Measurements from ENCODE around the gene MDP1.

The MDP1 gene

GRCh38 chr14:24195186-24196070, 20.4 kb downstream of the MDP1 start, which contains the start of gene TM9SF1:
TM9SF1 (minus strand) TSS chr14:24195441; CDS start chr14:24195019, 422 bp downstream.
- no peaks in the 10 kb centered on the region for H3K4me1 ChIP-seq
- peaks cover 14% of the 10 kb centered on the region for H3K36me3 ChIP-seq
- peak within 1 kb of the TSS; percentile 94 for H3K4me3 ChIP-seq (ENCODE audit: low read depth, low read length)
- H3K27me3 ChIP-seq: no peaks in the 10 kb centered on the region
- DNase-seq: peak; percentile 90
- TF ChIP-seq CTCF (IDR thresholded peaks at IDR 0.05; ENCODE audit: low read depth, low read length): no peak
- no peaks in the 10 kb centered on the region for H3K9me3 ChIP-seq

- Histone ChIP-seq H3K36me3 (peaks cover 14% of the 10 kb centered on the region), H3K4me3 (ENCODE audit: low read depth, low read length) (peak overlapping the region; percentile 94), H3K9me3 (no peaks in the 10 kb centered on the region), H3K4me1 (no peaks in the 10 kb centered on the region), H3K27me3 (no peaks in the 10 kb centered on the region)
- DNase-seq: no peak
- TF ChIP-seq CTCF (IDR thresholded peaks at IDR 0.05; ENCODE audit: low read depth, low read length): no peak
These were observed 21.0 kb downstream of the MDP1 start for GRCh38 chr14:24194873-24195185.

GRCh38 chr14:24194186-24194872, 21.5 kb downstream of the MDP1 start:
- TF ChIP-seq CTCF (IDR thresholded peaks at IDR 0.05; ENCODE audit: low read depth, low read length): no peak
- Histone ChIP-seq H3K4me1 (no peaks in the 10 kb centered on the region), H3K4me3 (ENCODE audit: low read depth, low read length) (peak overlapping the region; percentile 94), H3K9me3 (no peaks in the 10 kb centered on the region), H3K36me3 (peaks cover 14% of the 10 kb centered on the region), H3K27me3 (no peaks in the 10 kb centered on the region)
- no peak for DNase-seq

GRCh38 chr14:24192933-24193332, 22.9 kb downstream of the MDP1 start:
- Histone ChIP-seq H3K4me1 (no peaks in the 10 kb centered on the region), H3K9me3 (no peaks in the 10 kb centered on the region), H3K27me3 (no peaks in the 10 kb centered on the region), H3K4me3 (ENCODE audit: low read depth, low read length) (no peak overlapping the region), H3K36me3 (peaks cover 14% of the 10 kb centered on the region)
- no peak for TF ChIP-seq CTCF (IDR thresholded peaks at IDR 0.05; ENCODE audit: low read depth, low read length)
- DNase-seq: no peak

GRCh38 chr14:24190416-24190815, 25.4 kb downstream of the MDP1 start:
- no peak for TF ChIP-seq CTCF (IDR thresholded peaks at IDR 0.05; ENCODE audit: low read depth, low read length)
- H3K4me1 ChIP-seq: no peaks in the 10 kb centered on the region
- no peaks in the 10 kb centered on the region for H3K9me3 ChIP-seq
- H3K36me3 ChIP-seq: peaks cover 35% of the 10 kb centered on the region
- H3K27me3 ChIP-seq: no peaks in the 10 kb centered on the region
- no peak for DNase-seq
- H3K4me3 ChIP-seq (ENCODE audit: low read depth, low read length): no peak overlapping the region

GRCh38 chr14:24189460-24189859, 26.4 kb downstream of the MDP1 start:
- H3K27me3 ChIP-seq: no peaks in the 10 kb centered on the region
- no peak overlapping the region for H3K4me3 ChIP-seq (ENCODE audit: low read depth, low read length)
- no peaks in the 10 kb centered on the region for H3K9me3 ChIP-seq
- no peaks in the 10 kb centered on the region for H3K4me1 ChIP-seq
- no peak for TF ChIP-seq CTCF (IDR thresholded peaks at IDR 0.05; ENCODE audit: low read depth, low read length)
- H3K36me3 ChIP-seq: peaks cover 43% of the 10 kb centered on the region
- no peak for DNase-seq

Measured in BE2C (cell line).